ENCODE data around the gene ACOT12. TPM values are rescaled to one million over a fixed set of nuclear protein-coding genes. Genes with fewer than 3 reads are reported as not detected.

The ACOT12 gene
- total RNA-seq, 1 donor from 2014 or later = not detected

GRCh38 chr5:81388169-81388568 is 5.8 kb downstream of the ACOT12 start:
- Histone ChIP-seq H3K27me3 (no peaks in the 10 kb centered on the region), H3K27ac (no peak overlapping the region), H3K4me3 (no peak overlapping the region), H3K4me1 (no peaks in the 10 kb centered on the region), H3K9me3 (no peaks in the 10 kb centered on the region), H3K36me3 (no peaks in the 10 kb centered on the region)
- no peak for TF ChIP-seq CTCF (IDR thresholded peaks at IDR 0.05)
- no peak for TF ChIP-seq POLR2AphosphoS5 (IDR thresholded peaks at IDR 0.05; ENCODE audit: insufficient read depth in 1 of 2, low read depth in 1 of 2)
- no peak for DNase-seq (ENCODE audit: extremely low spot score in 2 of 2)
- intact Hi-C loops (cut with DNase I) = no loop called here

- Histone ChIP-seq H3K4me3 (no peak overlapping the region), H3K9me3 (no peaks in the 10 kb centered on the region), H3K36me3 (no peaks in the 10 kb centered on the region), H3K27me3 (no peaks in the 10 kb centered on the region), H3K4me1 (no peaks in the 10 kb centered on the region), H3K27ac (no peak overlapping the region)
- TF ChIP-seq CTCF (IDR thresholded peaks at IDR 0.05) = no peak
- intact Hi-C loops (cut with DNase I) = no loop called here
- DNase-seq (ENCODE audit: extremely low spot score in 2 of 2) = no peak
Measured at GRCh38 chr5:81383867-81384266, 10.1 kb downstream of the ACOT12 start.

- no peaks in the 10 kb centered on the region for H3K36me3 ChIP-seq
- H3K27me3 ChIP-seq = no peaks in the 10 kb centered on the region
- H3K4me1 ChIP-seq = no peaks in the 10 kb centered on the region
- intact Hi-C loops (cut with DNase I) = no loop called here
- H3K4me3 ChIP-seq = no peak overlapping the region
- no peak overlapping the region for H3K27ac ChIP-seq
- TF ChIP-seq POLR2A (IDR thresholded peaks at IDR 0.05) = no peak
- no peak for TF ChIP-seq POLR2AphosphoS5 (IDR thresholded peaks at IDR 0.05; ENCODE audit: insufficient read depth in 1 of 2, low read depth in 1 of 2)
- no peak for TF ChIP-seq CTCF (IDR thresholded peaks at IDR 0.05)
- DNase-seq (ENCODE audit: extremely low spot score in 2 of 2) = no peak
- no peaks in the 10 kb centered on the region for H3K9me3 ChIP-seq
Measured at GRCh38 chr5:81371354-81371876, 22.5 kb downstream of the ACOT12 start.

GRCh38 chr5:81370912-81371311 is 23.0 kb downstream of the ACOT12 start:
- intact Hi-C loops (cut with DNase I) = no loop called here
- Histone ChIP-seq H3K9me3 (no peaks in the 10 kb centered on the region), H3K27ac (no peak overlapping the region), H3K4me1 (no peaks in the 10 kb centered on the region), H3K4me3 (no peak overlapping the region), H3K27me3 (no peaks in the 10 kb centered on the region), H3K36me3 (no peaks in the 10 kb centered on the region)
- TF ChIP-seq POLR2AphosphoS5 (IDR thresholded peaks at IDR 0.05; ENCODE audit: insufficient read depth in 1 of 2, low read depth in 1 of 2) (no peak), POLR2A (IDR thresholded peaks at IDR 0.05) (no peak), CTCF (IDR thresholded peaks at IDR 0.05) (no peak)
- no peak for DNase-seq (ENCODE audit: extremely low spot score in 2 of 2)

GRCh38 chr5:81365541-81365940 is 28.4 kb downstream of the ACOT12 start:
- no peaks in the 10 kb centered on the region for H3K4me1 ChIP-seq
- no peaks in the 10 kb centered on the region for H3K9me3 ChIP-seq
- H3K27me3 ChIP-seq = no peaks in the 10 kb centered on the region
- H3K4me3 ChIP-seq = no peak overlapping the region
- intact Hi-C loops (cut with DNase I) = no loop called here
- no peak for DNase-seq (ENCODE audit: extremely low spot score in 2 of 2)
- H3K36me3 ChIP-seq = no peaks in the 10 kb centered on the region
- H3K27ac ChIP-seq = no peak overlapping the region
- no peak for TF ChIP-seq CTCF (IDR thresholded peaks at IDR 0.05)
- no peak for TF ChIP-seq POLR2AphosphoS5 (IDR thresholded peaks at IDR 0.05; ENCODE audit: insufficient read depth in 1 of 2, low read depth in 1 of 2)
- TF ChIP-seq POLR2A (IDR thresholded peaks at IDR 0.05) = no peak
